Activated effector memory CD4-positive, alpha-beta T cell treated with Interleukin-2 at 50 U/mL for 16 hours (primary cell): ENCODE measurements around the gene ELL2.

Source experiments
- DNase-seq: peaks from one replicate; pipeline ENCODE4 v3.0.0-alpha.2; 2020

ELL2 gene

DNA sequence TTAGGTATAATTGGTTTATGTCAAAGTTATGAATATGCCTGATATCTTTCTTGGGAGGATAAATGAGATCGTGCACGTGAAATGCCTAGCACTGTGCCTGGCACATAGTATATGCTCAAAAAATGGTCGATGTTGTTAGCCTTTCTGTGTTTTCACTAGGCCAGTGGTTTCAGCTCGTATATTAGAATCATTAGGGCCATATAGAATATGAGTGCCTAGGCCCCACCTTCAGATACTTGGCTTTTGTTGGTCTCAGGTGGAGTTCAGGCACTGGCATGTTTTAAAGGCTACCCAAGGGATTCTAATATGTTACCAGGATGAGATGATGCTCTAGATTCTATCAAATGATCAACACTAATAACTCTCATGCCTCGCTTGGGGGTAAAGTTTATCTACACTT is 56.8 kb downstream of the ELL2 start:
- DNase-seq = no peak

DNA sequence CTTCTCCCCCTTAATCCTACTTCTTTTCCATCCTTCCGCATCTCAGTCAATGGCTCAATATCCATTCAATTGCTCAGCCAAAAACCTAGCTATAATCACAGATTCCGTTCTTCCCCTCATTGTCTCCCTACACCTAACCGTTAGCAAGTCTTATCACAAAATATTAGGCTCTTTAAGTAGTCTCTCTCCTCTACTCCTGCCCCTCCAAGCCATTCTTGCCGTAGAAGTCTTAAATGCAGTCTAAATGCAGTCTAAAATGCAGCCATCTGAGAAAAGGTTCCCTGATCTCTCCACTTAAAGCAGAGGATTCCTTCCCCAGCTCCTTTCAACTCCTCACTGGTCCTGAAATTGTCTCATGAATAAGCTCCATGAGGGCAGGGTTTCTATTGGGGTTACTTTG is 57.8 kb downstream of the ELL2 start:
- DNase-seq = no peak

DNA sequence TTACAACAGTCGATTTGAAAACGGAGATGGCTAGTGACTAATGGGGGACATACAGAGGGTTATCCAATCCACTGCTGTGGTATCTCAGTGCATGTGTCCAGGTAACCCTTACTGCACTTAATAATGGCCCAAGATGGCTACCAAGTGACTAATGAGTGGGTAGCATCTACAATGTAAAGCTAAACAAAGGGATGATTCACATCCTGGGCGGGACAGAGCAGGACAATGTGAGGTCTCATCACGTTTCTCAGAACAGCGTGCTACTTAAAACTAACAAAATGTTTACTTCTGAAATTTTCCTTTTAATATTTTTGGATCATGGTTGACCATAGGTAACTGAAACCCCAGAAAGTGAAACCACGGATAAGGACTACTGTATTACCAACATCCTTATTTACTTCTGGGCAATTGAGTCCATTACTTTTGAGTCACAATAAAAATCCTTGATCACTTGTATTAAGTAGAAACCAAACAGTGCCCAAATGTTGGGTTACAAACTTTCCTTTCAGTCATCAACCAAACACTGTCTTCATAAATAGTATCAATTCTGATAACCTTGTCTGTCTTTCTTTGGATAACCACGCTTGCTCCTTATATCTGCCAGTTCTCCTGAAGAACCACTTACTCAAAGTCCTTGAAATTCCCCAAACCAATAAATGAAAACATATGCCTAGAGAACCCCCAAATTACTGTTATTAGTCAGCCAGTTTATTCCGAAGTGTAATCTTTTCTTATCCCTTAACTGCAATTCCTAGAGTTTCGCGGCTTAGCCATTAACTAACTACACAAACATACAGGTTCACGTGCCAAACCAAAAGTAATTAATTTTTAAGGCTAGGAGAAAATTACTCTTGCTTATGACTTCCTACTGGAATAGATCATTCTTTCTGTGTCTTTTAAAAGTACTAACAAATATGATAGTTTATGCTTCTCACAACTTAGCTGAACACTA is 59.7 kb downstream of the ELL2 start:
- no peak for DNase-seq

DNA sequence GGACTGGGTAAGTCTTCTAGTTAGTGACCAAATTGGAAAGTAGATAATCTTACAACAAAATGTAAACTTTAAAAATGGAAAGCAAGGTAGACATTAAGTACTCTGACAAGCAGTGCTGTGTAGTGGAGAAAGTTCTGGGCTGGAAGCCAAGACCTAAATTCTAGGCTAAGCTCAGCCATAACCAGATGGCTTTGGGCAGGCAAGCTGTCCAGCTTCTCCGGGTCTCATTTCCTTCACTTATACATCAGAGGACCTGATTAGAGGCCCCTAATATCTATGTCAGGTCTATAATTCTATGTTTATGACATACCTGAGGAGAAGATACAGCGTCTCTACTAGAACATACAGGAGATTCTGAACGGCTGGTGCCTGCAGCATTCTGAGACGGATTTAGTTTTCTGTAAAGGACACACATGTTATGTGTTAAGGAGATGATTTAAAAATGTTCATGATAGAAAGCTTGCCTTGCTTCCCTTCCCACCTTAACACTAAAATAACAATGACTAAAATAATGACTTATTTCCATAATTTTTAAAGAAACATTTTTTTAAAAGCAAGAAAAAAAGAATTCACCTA is 61.2 kb downstream of the ELL2 start:
- no peak for DNase-seq

DNA sequence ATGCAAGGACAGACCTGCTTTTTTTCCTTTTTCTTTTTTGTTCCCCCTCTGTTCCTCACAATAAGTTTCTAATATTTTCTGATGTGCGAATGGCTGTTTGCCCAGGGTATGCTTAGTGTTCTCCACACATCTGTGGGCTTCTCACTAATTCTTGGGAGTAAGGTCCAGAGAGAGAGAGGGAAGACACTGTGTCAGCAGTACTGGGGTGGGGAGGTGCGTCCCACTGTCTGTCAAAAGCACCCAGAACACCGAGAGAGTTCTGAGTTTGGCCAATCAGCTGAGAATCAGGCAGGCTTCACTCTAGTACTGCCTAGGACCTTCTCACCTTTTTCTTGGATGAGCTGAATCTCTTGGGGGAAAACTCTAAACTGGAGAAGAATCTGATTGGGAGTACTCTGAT is 61.8 kb downstream of the ELL2 start:
- DNase-seq = no peak

DNA sequence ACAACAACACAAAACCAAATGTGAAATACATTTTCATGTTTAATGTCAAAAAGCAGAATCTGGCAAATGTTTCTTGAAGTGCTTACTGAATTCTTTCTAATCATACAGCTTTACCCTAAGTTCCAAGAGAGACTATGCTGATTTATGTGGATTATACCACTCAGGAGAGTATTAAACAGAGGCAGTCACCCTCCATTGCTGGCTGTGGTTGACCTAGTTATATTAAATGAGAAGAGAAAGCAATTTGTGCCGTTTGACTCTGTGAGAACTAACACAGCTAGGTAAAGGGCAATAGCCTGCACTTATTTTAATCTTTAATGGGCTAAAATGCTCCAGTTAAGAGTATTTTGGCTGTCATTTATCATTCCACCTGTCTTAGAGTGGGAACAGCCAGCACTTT is 62.6 kb downstream of the ELL2 start:
- DNase-seq = no peak

DNA sequence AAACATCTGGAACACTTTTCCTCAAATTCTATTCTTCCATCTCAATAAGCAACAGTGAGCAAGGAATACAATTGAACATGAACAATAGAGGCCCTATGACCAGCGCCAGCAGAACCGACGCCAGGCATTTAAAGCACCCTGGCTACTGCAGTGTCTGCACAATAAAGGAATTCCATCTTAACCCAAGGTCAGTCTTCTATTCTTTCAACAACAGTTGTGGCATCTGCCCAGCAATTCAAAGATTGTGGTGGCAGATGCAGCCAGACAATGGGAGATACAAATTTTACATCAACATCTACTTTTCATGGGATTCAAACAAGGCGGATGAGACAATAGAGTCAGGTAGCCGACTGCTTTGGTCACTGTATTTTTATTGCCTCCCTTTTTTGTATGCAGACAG is 65.9 kb downstream of the ELL2 start:
- no peak for DNase-seq

DNA sequence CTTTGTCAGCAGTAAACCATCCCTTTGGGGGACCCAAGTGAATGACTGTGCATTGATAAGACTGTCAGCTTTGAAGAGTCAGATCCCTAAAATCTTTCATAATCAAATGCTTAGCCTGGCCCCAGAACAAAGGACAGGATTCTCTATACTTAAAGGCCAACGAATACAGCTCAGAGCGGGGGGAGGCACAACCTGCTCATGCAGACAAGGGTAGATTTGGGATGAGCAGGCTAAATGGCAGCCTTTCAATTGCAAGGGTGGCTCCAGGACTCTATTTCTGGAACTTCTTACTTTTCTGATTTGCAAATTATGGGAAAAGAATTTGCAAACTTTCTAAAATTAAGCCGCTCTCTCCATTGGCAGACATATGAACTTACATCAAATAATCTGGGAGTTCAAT is 66.4 kb downstream of the ELL2 start:
- DNase-seq = no peak

DNA sequence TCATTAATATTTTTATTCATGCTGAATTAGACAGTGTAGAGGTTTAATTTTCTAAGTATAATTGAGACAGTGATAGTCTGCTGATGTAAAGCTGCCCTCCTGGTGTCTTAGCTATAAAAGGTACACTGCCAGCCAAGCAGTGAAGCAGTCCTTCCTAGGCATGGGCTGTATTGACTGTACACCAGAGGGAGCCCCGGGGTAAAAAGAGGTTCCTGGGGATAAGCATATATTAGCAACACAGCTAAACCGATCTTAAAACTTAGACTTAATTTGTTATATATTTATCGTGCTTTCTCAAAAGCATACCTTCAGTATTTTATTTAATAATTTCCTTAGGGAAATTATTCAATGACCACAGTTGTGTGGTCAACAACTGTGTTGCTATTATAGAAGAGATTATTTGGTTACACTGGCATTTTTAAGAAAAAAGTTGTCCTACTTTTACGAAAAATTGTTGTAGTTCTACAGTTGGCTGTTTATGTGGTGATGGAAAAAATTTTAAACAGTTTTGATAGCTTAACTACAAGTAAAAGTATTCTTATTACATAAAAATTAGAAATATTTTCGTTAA is 68.8 kb downstream of the ELL2 start:
- no peak for DNase-seq

DNA sequence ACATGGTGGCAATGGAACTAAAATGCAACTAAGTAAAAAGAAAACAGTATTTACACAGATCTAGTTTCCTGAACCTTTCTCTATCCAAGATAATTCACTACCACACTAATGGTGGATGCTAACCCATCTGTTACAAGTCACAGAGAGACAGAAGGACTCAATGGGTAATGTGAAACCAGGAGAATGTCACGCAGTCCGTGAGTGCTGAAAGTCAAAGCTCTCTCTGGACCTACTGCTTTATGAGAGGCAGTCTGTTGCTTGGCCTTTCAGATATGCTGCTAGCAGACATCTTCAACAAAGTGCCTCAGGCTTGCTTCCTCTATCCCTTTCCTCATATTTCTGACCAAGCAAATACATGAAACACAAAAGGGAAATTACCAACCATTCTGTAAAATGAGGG is 70.2 kb downstream of the ELL2 start:
- DNase-seq = no peak

DNA sequence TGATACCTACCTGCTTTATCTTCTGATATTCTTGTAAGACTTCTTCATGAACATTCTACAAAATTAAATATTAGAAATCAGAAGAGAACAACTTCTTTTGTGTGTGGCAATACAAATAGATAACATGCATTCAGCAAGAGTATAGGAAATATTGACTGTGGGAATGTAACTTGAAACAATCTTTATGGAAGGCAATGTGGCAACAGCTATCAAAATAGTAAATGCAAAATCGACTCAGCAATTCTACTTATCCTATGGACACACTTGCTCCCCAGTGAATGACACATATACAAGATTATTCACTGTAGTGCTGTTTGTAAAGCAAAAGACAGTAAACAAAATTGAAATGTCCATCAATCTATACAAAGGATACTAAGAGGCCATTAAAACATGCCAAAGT is 72.6 kb downstream of the ELL2 start:
- no peak for DNase-seq

DNA sequence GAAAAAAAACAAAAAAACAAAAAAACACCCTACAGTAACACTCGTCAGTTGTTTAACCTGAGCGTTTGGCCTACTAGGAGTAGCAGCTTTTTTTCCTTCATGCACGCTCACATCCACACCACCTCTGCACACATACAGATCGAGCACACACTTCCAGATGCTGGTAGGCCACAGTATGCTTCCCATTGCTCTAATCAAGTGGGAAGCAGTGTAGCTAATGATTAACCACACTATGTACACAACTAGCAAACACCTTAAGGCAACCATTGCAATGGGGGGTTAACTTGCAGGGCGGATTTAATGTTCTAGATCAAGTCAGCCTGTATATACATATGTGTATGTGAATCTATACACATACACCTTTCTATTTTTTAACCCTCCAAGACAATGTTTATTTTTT is 73.7 kb downstream of the ELL2 start:
- no peak for DNase-seq

DNA sequence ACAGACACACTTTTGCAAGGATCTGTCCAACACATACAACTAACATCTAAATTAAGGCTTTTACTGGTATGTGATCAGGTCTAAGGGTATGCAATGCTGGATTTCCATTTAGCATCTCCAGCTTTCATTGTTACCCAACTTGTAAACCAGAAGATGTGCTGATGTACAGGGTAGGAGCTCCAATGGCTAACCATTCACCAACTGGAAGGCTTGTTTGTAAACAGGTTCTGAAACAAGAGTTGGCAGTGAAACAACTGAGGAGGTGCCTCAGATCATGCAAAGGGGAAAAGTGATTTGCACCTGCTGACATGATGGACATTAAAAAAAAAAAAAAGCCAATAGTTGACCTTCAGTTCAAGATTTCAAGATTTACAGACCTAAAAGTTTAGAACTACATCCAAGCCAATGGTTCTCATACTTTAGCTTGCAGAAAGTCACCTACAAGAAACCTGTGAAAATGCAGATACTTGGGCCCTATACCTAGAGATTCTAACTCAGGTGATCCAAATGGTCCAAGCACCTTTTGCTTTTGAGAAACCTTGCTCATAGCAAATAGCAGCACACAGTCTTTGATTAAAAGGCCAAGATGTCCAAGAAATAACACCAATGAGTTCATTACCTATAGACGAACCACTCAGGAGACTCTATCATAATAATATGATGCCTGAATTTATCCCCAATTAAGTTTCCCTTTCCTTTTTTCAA is 75.2 kb downstream of the ELL2 start:
- DNase-seq = no peak

DNA sequence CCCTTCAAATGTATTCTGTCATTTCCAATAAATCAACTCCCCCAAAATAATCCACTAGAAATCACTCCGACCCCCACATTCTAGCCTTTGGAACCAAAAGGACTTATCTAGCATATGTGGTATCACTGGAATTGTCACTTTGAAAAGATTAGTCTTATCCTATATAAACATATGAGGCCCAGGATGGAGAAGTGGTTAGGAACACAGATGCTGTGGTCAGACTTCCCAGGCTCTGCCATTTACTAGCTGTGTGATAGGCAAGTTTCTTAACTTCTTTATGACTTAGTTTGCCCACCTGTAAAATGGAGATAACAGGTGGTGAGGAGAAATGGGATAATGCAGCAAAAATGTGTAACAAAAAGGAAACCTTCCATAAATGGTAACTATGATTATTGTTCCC is 77.1 kb downstream of the ELL2 start:
- no peak for DNase-seq

DNA sequence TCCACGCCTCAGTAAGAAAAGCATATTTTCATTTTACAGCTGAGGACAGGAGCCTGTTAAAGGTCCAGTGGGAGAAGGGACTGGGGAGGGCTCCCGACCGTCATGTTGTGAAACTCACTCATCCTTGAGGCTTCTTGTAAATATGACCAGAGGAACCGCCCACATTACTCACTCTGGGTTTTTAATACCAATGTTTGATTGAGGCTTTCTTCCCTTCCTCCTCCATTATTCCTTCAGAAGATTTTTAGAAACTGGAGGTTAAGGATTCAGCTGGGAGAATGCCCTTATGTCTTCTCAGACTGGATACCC is 77.7 kb downstream of the ELL2 start:
- DNase-seq = no peak

DNA sequence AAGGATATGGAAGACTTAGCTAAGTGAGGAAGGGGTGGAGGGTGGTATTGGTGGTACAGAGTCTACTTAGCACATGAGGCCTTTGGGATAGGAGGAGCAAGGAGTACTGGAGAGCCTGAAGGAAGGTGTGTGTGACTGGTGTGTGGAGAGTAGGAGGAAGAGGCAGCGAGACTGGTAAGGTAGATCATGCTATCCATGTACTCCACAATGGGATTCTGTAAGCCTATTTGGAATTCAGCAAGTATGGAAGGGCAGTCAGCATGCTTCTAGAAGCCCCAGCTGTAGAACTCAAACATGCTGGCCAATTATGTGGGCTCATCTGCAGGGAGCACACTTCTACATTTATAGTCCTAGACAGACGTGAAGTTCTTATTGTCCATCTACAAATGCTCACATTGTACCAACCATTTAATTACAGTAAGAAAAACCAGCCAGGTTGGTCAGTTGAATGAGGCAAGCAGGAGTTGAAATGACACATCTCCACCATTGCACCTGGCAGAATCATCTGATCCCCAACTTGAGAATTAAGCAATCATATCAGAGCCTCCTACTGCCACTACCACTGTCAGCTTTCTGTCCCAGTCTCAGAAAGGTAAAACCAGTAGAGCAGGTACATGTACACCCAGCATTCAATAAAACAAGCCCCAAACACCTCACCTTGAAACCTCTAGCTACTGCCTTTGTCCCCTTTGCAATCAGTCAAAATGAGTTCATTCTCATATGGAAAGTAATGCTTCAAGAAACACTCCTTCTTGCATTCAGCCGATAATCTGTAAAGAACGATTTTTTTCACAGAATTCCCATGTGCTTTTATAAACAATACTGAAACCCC is 78.2 kb downstream of the ELL2 start:
- no peak for DNase-seq

DNA sequence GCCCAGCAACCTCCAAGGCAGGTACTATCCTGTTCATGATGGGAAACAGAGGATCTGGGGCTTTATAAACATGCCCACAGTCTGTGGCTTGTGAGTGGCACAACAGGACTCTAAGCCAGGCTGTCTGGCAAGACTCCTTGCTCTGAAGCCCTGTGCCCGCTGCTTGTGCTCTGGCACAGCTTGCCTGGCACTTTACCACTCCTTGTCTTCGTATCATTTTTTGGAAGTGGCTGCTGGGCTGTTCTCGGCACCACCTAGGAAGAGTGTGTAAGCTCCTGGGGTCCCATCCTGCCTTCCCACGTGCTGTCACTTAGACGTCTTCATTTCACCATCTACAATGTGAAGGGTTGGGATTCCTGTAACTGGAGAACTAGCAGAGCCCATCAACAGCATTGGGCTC is 79.8 kb downstream of the ELL2 start:
- DNase-seq = no peak

DNA sequence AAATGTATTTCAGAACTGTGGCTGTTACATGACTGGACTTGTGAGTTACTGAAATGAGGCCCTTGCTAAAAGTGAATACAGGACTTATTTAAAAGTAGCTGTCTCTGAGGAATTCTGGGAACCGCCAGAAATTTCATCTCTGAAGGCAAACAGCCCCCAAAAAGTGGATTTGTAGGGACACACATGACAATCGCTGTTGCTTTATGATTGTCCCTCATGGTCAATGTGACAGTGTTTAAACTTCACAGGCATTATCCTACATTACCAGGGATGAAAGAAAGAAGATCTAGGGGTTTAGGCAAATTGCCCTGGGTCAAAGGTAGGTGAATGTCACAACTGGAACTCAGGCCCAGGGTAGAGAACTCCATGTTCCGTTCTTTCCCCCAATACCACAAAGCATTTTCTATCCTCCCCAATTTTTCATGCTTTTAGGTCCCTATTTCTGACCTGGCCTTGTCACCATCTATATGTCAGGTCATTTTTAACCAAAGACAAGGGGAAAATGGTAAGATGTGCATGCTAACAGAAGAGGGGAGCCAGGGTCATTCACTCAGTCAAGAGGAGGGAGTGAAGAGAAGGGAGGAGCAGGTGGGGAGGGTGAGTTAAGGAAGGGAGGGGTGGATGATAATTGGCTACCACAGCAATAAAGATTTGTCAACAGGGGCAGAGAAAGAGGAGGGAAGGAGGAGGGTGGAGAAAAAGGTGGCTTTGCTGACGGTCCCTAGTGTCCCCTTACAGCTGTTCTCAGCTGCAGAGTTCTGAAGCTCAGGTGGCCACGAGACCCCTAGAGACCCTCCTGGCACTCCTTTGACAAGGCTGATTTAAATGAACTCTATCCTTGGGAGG is 81.3 kb downstream of the ELL2 start:
- DNase-seq = no peak

DNA sequence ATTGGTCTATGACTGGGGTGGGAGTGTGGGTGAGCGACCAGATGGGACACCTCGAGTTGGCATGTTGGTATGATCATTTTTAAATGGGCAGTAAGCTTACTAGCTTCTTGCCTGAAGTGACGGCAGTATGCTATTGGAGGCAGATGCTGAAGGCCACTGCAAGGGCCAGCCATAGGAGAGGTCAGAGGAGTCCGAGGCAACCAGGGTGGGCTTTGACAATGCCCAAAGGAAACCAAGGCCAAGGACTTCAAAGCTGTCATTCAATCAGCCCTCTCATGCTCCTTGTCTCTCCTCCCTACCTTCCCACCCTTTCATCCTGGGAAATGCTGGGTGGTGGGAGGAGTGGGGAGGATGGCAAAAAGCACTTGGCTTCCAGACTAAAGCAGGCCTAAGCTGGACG is 82.0 kb downstream of the ELL2 start:
- DNase-seq = no peak

DNA sequence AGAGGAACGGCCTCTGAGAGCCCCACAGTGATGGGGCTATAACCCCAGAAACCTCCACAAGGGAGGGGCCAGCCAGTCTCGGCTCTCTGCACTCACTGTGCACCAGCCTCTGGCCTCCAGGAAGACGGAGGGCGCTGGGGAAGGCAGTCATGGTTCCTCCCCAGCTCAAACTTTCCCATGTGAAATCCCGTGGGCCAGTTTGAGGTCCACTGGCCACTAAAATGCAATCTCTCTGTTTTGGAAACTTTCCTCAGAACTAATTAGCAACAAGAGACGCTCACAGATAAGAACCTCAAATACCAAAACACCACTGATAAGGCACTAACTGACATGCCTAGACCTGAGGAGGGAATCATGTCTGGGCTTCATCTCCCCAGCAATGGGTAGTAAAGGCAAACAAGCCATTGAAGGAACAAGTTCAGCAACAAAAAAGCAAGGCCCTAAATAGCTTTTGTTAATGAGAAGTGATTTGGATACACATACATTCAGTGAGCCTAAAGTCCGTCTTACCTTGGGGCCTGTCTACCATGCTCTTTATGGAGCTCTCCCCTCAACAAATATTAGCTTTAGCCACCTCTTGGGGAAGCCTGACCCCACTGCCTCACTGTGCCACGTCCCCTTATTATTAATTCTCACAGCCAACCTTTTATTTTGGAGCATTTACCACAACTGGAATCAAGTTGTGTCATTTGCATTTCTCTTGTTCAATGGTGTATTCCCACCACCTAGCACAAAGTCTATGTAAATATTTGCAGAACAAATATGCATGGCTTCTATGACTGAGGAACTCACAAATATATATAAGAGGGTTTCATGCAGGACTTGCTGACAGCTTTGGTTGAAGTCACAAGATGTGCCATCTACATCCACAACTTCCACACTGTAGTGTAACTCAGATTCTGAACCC is 83.0 kb downstream of the ELL2 start:
- no peak for DNase-seq

DNA sequence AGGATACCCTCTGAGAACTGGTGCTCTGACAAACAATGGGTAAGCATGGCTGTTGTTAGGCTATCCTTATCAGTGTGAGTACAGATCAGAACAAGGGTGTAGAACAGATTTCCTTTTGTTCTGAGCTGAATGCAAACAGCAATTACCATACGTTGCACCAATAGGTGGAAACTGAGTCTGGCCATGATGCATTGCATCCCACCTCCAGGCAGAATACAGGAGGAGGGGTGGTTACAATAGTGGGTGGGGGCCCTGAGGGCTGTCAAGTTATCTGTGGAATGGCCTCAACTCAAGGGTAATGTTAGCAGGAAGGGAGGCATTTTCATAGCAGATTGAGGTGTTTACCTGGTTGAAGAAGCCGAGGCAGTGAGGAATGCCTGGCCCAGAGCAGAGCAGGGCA is 84.9 kb downstream of the ELL2 start:
- DNase-seq = no peak
